GM19372 (cell line): ENCODE measurements around the gene TEX13D.
"Not testable (repeated sequence)": the region's sequence is repeated elsewhere in the genome, so short reads cannot be mapped to it uniquely, and the experiment has no call there.

ENCODE experiments used
- ATAC-seq: cut with Tn5 transposase; IDR thresholded peaks from one replicate; pipeline ENCODE4 v1.9.1; 2021; ENCODE audit warnings: mild to moderate bottlenecking, low read depth, moderate library complexity; ENCODE audit not compliant: unreplicated experiment

Gene TEX13D

GRCh38 chrX:124332481-124333424 lies at the start of gene TEX13D:
Gene TEX13D (plus strand): TSS chrX:124332660. CDS start chrX:124332918, 258 bp downstream.
- no peak for ATAC-seq

- ATAC-seq, result no peak
These were observed 43.0 kb upstream of the TEX13D start for GRCh38 chrX:124289443-124289842.

- ATAC-seq, result no peak
These were observed 38.6 kb upstream of the TEX13D start for GRCh38 chrX:124293810-124294209.

GRCh38 chrX:124299323-124299722 lies 33.1 kb upstream of the TEX13D start:
- ATAC-seq, result not testable (repeated sequence)

GRCh38 chrX:124300405-124300804 lies 32.1 kb upstream of the TEX13D start:
- ATAC-seq, result no peak

- no peak for ATAC-seq
These were observed 25.1 kb upstream of the TEX13D start for GRCh38 chrX:124307253-124307907.

- ATAC-seq, result no peak
These were observed 6.7 kb upstream of the TEX13D start for GRCh38 chrX:124325732-124326131.

- ATAC-seq, result no peak
These were observed 3.7 kb upstream of the TEX13D start for GRCh38 chrX:124328765-124329164.

- ATAC-seq, result no peak
These were observed 1.4 kb downstream of the TEX13D start for GRCh38 chrX:124333862-124334261.

- ATAC-seq, result not testable (repeated sequence)
These were observed 2.1 kb downstream of the TEX13D start for GRCh38 chrX:124334555-124334954.

- no peak for ATAC-seq
These were observed 3.1 kb downstream of the TEX13D start for GRCh38 chrX:124335598-124335997.

GRCh38 chrX:124337916-124338315 lies 5.5 kb downstream of the TEX13D start:
- ATAC-seq, result no peak

- no peak for ATAC-seq
These were observed 6.5 kb downstream of the TEX13D start for GRCh38 chrX:124338733-124339514.

GRCh38 chrX:124341396-124342132 lies 9.1 kb downstream of the TEX13D start:
- no peak for ATAC-seq

GRCh38 chrX:124342174-124342867 lies 9.9 kb downstream of the TEX13D start:
- ATAC-seq, result no peak

GRCh38 chrX:124343016-124343415 lies 10.6 kb downstream of the TEX13D start:
- no peak for ATAC-seq

- no peak for ATAC-seq
These were observed 11.8 kb downstream of the TEX13D start for GRCh38 chrX:124344246-124344645.

- no peak for ATAC-seq
These were observed 13.8 kb downstream of the TEX13D start, which contains the start of gene SH2D1A for GRCh38 chrX:124346117-124346876. Gene SH2D1A (plus strand): TSS chrX:124346563. CDS start chrX:124346643, 80 bp downstream.

GRCh38 chrX:124346877-124347241 lies 14.4 kb downstream of the TEX13D start:
- ATAC-seq, result no peak
